Keratinocyte (primary cell): ENCODE measurements around the gene DZIP1L. TPM values are rescaled to one million over a fixed set of nuclear protein-coding genes. Genes with fewer than 3 reads are reported as not detected.

Experiments
- DNase-seq: peaks from one replicate; pipeline ENCODE4 v3.0.0-alpha.2; 2011; ENCODE audit warnings: low read depth, missing footprints, low spot score
- FAIRE-seq: peaks from 2 replicates; lab custom pipeline; 2011; peaks lifted over from hg19 to GRCh38; lab: Jason Lieb, UNC
- H2AFZ ChIP-seq: 2 replicates; pipeline ENCODE4 v1.6.0; 2012; ENCODE audit warnings: low read length, control low read depth, inconsistent platforms; ENCODE audit not compliant: control insufficient read depth
- H3K27ac ChIP-seq: 2 replicates; pipeline ENCODE4 v1.5.1; 2011; ENCODE audit warnings: low read length; ENCODE audit not compliant: control insufficient read depth, insufficient read depth
- H3K27me3 ChIP-seq: 3 replicates; pipeline ENCODE4 v1.6.0; 2011; ENCODE audit warnings: low read length; ENCODE audit not compliant: control insufficient read depth, insufficient read depth; ENCODE audit errors: extremely low read depth
- H3K36me3 ChIP-seq, 2 experiments: 2 replicates in 1 of 2; 3 replicates in 1 of 2; pipeline ENCODE4 v1.5.1; 2011; ENCODE audit warnings: low read length in 2 of 2, mild to moderate bottlenecking in 1 of 2; ENCODE audit not compliant: control insufficient read depth in 2 of 2, insufficient read depth in 2 of 2; ENCODE audit errors: extremely low read depth in 1 of 2
- H3K4me1 ChIP-seq: 3 replicates; pipeline ENCODE4 v1.5.1; 2011; ENCODE audit warnings: low read length; ENCODE audit not compliant: control insufficient read depth, insufficient read depth; ENCODE audit errors: extremely low read depth
- H3K4me2 ChIP-seq: 3 replicates; pipeline ENCODE4 v1.6.0; 2011; ENCODE audit warnings: low read depth, low read length; ENCODE audit not compliant: control insufficient read depth, insufficient read depth; ENCODE audit errors: extremely low read depth
- H3K4me3 ChIP-seq, 3 experiments: fragments of 200-600 bp in 1 of 3; sonication (generic) in 1 of 3; 2 replicates in 2 of 3; 3 replicates in 1 of 3; pipeline ENCODE4 v1.5.1; 2011 to 2016; ENCODE audit warnings: low read length in 3 of 3, mild to moderate bottlenecking in 3 of 3, control low read depth in 2 of 3, inconsistent platforms in 1 of 3, low read depth in 1 of 3, mixed read lengths in 1 of 3, mixed run types in 1 of 3, moderate library complexity in 1 of 3; ENCODE audit not compliant: control insufficient read depth in 2 of 3, insufficient read depth in 2 of 3; ENCODE audit errors: extremely low read depth in 1 of 3
- H3K79me2 ChIP-seq: 2 replicates; pipeline ENCODE4 v1.6.0; 2012; ENCODE audit warnings: low read length; ENCODE audit not compliant: control insufficient read depth, insufficient read depth
- H3K9ac ChIP-seq: 3 replicates; pipeline ENCODE4 v1.6.0; 2011; ENCODE audit warnings: low read length; ENCODE audit not compliant: control insufficient read depth, insufficient read depth; ENCODE audit errors: extremely low read depth
- H3K9me1 ChIP-seq: 3 replicates; pipeline ENCODE4 v1.6.0; 2011; ENCODE audit warnings: low read length; ENCODE audit not compliant: control insufficient read depth, insufficient read depth; ENCODE audit errors: extremely low read depth
- H3K9me3 ChIP-seq: 2 replicates; pipeline ENCODE4 v1.5.1; 2012; ENCODE audit warnings: low read depth, low read length; ENCODE audit not compliant: control insufficient read depth
- H4K20me1 ChIP-seq: 3 replicates; pipeline ENCODE4 v1.6.0; 2011; ENCODE audit warnings: low read length; ENCODE audit not compliant: control insufficient read depth, insufficient read depth; ENCODE audit errors: extremely low read depth
- EZH2 ChIP-seq: IDR thresholded peaks from one replicate; pipeline ENCODE4 v1.6.1; 2012; ENCODE audit warnings: inconsistent platforms, mild to moderate bottlenecking, low read length, moderate library complexity
- dilution Hi-C: fragments of 300-500 bp; cut with MboI; formaldehyde crosslinking; loops from one replicate; pipeline ENCODE4 v1.7.0; 2020; ENCODE audit warnings: low sequenced_read_pairs; ENCODE audit not compliant: extremely low pct_ligation_motif_present
- polyA plus RNA-seq, 5 experiments: library from polyadenylated mRNA; depleted of rRNA in 3 of 5; stranded (reverse) in 3 of 5; stranded (forward) in 1 of 5; unstranded in 1 of 5; fragments of >200 nt; gene quantifications; 1 replicate in 1 of 5; 2 replicates in 3 of 5; 3 replicates in 1 of 5; pipeline versions ENCODE4 v1.2.1 to v1.2.3, GENCODE V29; 2011 to 2012; ENCODE audit warnings: missing spikeins in 2 of 5, low read depth in 1 of 5, low replicate concordance in 1 of 5
- TF ChIP-seq, protein P1 (sequence below), 3 experiments: IDR thresholded peaks in 1 of 3; conservative IDR thresholded peaks in 1 of 3; optimal IDR thresholded peaks in 1 of 3; 2 replicates in 2 of 3; 3 replicates in 1 of 3; pipeline versions ENCODE3 to v1.5.1; 2011; ENCODE audit warnings: low read length in 3 of 3, mild to moderate bottlenecking in 3 of 3, moderate library complexity in 2 of 3, control low read depth in 1 of 3, inconsistent platforms in 1 of 3; ENCODE audit not compliant: insufficient read depth in 2 of 3; ENCODE audit errors: extremely low read depth in 1 of 3

The DZIP1L gene
- polyA plus RNA-seq, 1 donor (not counting 4 experiments of a cell fraction or from before 2014, with no cell fraction given): 1.7 TPM

- no peak for FAIRE-seq
- dilution Hi-C loops: no loop called here
These were observed 42.3 kb upstream of the DZIP1L start for GRCh38 chr3:138157743-138158142.

GRCh38 chr3:138154534-138154933 lies 39.1 kb upstream of the DZIP1L start:
- Histone ChIP-seq H3K4me3 (no peak overlapping the region), H3K36me3 (no peaks in the 10 kb centered on the region), H4K20me1 (no peaks in the 10 kb centered on the region), H3K4me1 (no peaks in the 10 kb centered on the region), H3K9me3 (no peaks in the 10 kb centered on the region), H2AFZ (no peak overlapping the region), H3K4me2 (no peak overlapping the region), H3K79me2 (no peaks in the 10 kb centered on the region), H3K27me3 (no peaks in the 10 kb centered on the region), H3K9ac (no peak overlapping the region), H3K9me1 (no peaks in the 10 kb centered on the region), H3K27ac (no peak overlapping the region)
- TF ChIP-seq, protein P1, sequence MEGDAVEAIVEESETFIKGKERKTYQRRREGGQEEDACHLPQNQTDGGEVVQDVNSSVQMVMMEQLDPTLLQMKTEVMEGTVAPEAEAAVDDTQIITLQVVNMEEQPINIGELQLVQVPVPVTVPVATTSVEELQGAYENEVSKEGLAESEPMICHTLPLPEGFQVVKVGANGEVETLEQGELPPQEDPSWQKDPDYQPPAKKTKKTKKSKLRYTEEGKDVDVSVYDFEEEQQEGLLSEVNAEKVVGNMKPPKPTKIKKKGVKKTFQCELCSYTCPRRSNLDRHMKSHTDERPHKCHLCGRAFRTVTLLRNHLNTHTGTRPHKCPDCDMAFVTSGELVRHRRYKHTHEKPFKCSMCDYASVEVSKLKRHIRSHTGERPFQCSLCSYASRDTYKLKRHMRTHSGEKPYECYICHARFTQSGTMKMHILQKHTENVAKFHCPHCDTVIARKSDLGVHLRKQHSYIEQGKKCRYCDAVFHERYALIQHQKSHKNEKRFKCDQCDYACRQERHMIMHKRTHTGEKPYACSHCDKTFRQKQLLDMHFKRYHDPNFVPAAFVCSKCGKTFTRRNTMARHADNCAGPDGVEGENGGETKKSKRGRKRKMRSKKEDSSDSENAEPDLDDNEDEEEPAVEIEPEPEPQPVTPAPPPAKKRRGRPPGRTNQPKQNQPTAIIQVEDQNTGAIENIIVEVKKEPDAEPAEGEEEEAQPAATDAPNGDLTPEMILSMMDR (optimal IDR thresholded peaks at IDR 0.05 in 1 of 3, IDR thresholded peaks at IDR 0.05 in 1 of 3, conservative IDR thresholded peaks at IDR 0.05 in 1 of 3; ENCODE audit: extremely low read depth in 1 of 3, insufficient read depth in 2 of 3, low read length in 3 of 3): no peak
- TF ChIP-seq EZH2: no peak
- no peak for FAIRE-seq
- DNase-seq: no peak
- dilution Hi-C loops: no loop called here

More at GRCh38 chr3:138157743-138158142, 42.3 kb upstream of the DZIP1L start:
- H3K27ac ChIP-seq: no peak overlapping the region
- H3K36me3 ChIP-seq: peaks cover 4 to 9% of the 10 kb centered on the region in 2 experiments
- no peaks in the 10 kb centered on the region for H3K9me1 ChIP-seq
- no peaks in the 10 kb centered on the region for H4K20me1 ChIP-seq
- no peaks in the 10 kb centered on the region for H3K4me1 ChIP-seq
- no peaks in the 10 kb centered on the region for H3K27me3 ChIP-seq
- H3K4me3 ChIP-seq: no peak overlapping the region
- no peak overlapping the region for H2AFZ ChIP-seq
- no peak overlapping the region for H3K9ac ChIP-seq
- H3K4me2 ChIP-seq: no peak overlapping the region
- no peaks in the 10 kb centered on the region for H3K79me2 ChIP-seq
- DNase-seq: no peak
- no peak for TF ChIP-seq EZH2
- TF ChIP-seq, protein P1 (optimal IDR thresholded peaks at IDR 0.05 in 1 of 3, IDR thresholded peaks at IDR 0.05 in 1 of 3, conservative IDR thresholded peaks at IDR 0.05 in 1 of 3; ENCODE audit: extremely low read depth in 1 of 3, insufficient read depth in 2 of 3, low read length in 3 of 3): no peak
- no peaks in the 10 kb centered on the region for H3K9me3 ChIP-seq
